DOHH2 (cell line): ENCODE data around the gene ALKBH8.

Experiments used
- EZH2phosphoT487 ChIP-seq: fragments of 200-600 bp; sonication (generic); IDR thresholded peaks from 2 replicates; pipeline ENCODE4 v1.6.1; 2017; ENCODE audit warnings: borderline replicate concordance, mild to moderate bottlenecking, antibody characterized with exemption, low read length, moderate library complexity, mixed read lengths
- TF ChIP-seq, protein P1 (sequence below): fragments of 200-600 bp; sonication (generic); IDR thresholded peaks from one replicate; pipeline ENCODE4 v1.5.1; 2014; ENCODE audit warnings: antibody characterized with exemption, mild to moderate bottlenecking, low read depth, low read length; ENCODE audit not compliant: poor library complexity, severe bottlenecking

GRCh38 chr11:107504981-107505380, 60.6 kb downstream of the ALKBH8 start:
- TF ChIP-seq, protein P1, sequence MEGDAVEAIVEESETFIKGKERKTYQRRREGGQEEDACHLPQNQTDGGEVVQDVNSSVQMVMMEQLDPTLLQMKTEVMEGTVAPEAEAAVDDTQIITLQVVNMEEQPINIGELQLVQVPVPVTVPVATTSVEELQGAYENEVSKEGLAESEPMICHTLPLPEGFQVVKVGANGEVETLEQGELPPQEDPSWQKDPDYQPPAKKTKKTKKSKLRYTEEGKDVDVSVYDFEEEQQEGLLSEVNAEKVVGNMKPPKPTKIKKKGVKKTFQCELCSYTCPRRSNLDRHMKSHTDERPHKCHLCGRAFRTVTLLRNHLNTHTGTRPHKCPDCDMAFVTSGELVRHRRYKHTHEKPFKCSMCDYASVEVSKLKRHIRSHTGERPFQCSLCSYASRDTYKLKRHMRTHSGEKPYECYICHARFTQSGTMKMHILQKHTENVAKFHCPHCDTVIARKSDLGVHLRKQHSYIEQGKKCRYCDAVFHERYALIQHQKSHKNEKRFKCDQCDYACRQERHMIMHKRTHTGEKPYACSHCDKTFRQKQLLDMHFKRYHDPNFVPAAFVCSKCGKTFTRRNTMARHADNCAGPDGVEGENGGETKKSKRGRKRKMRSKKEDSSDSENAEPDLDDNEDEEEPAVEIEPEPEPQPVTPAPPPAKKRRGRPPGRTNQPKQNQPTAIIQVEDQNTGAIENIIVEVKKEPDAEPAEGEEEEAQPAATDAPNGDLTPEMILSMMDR: no peak
- no peak for TF ChIP-seq EZH2phosphoT487
